ENCODE measurements around the gene POLR2E. TPM values are rescaled to one million over a fixed set of nuclear protein-coding genes. Genes with fewer than 3 reads are reported as not detected.
A peak's percentile ranks its signal among the peaks of the same experiment; 100 is the strongest.

The POLR2E gene
- 100 to 1,000 TPM; 171 to 229 TPM for total RNA-seq

GRCh38 chr19:1094978-1095701 is at the start of gene POLR2E:
Gene POLR2E, minus strand, starts transcription at chr19:1095375. Its CDS starts 60 bp downstream, at chr19:1095315.
- ChIA-PET POLR2A (interaction anchor here (0.7 kb wide), 1 partner anchor 9 kb away, joined by 3 read pairs; no protein-coding TSS in a partner anchor), CTCF (interaction anchor here (0.7 to 2.1 kb wide), 4 partner anchors 8 to 150 kb away, joined by 3 to 7 read pairs (median 3); partner anchors contain the start of gene ARHGAP45)
- ATAC-seq (peak; percentile 89), DNase-seq (peak; percentile 99)
- H3K4me3 Mint-ChIP-seq: peak within 1 kb of the TSS; percentile 88
- H3K27me3 Mint-ChIP-seq: no peaks in the 10 kb centered on the region
- H3K27ac Mint-ChIP-seq: peak within 1 kb of the TSS; percentile 93
- H3K4me1 Mint-ChIP-seq: peaks cover 49% of the 10 kb centered on the region
- H3K9me3 Mint-ChIP-seq (ENCODE audit: low read depth): peaks cover 4% of the 10 kb centered on the region
- H3K36me3 Mint-ChIP-seq (ENCODE audit: low read depth): peaks cover 25% of the 10 kb centered on the region
- intact Hi-C loops (cut with DNase I, micrococcal nuclease): loop anchor here (1.0 to 5.0 kb wide), 10 partner anchors 13 to 299 kb away; partner anchors contain the start of genes ABCA7 (in 1 of the 2), ARHGAP45 (in 1 of the 2), RNU6-2 (in 1 of the 2) and STK11 (in 1 of the 2)

- H3K4me3 Mint-ChIP-seq: no peak overlapping the region
- DNase-seq: no peak
- no peak for ATAC-seq
- peaks cover 2% of the 10 kb centered on the region for H3K4me1 Mint-ChIP-seq
- H3K36me3 Mint-ChIP-seq (ENCODE audit: low read depth): peaks cover 35% of the 10 kb centered on the region
- ChIA-PET POLR2A (no interaction called here), CTCF (no interaction called here)
- intact Hi-C loops (cut with DNase I, micrococcal nuclease): no loop called here
- peaks cover 4% of the 10 kb centered on the region for H3K9me3 Mint-ChIP-seq (ENCODE audit: low read depth)
- peak overlapping the region; percentile 3 for H3K27ac Mint-ChIP-seq
- no peaks in the 10 kb centered on the region for H3K27me3 Mint-ChIP-seq
Observed at GRCh38 chr19:1144741-1145140, 49.6 kb upstream of the POLR2E start.

GRCh38 chr19:1143828-1144399 is 48.7 kb upstream of the POLR2E start:
- no peak overlapping the region for H3K4me3 Mint-ChIP-seq
- ChIA-PET POLR2A (no interaction called here), CTCF (no interaction called here)
- peaks cover 4% of the 10 kb centered on the region for H3K9me3 Mint-ChIP-seq (ENCODE audit: low read depth)
- H3K27ac Mint-ChIP-seq: no peak overlapping the region
- no peaks in the 10 kb centered on the region for H3K4me1 Mint-ChIP-seq
- intact Hi-C loops (cut with DNase I, micrococcal nuclease): no loop called here
- DNase-seq (no peak), ATAC-seq (no peak)
- H3K36me3 Mint-ChIP-seq (ENCODE audit: low read depth): peaks cover 31% of the 10 kb centered on the region
- no peaks in the 10 kb centered on the region for H3K27me3 Mint-ChIP-seq

- peaks cover 4% of the 10 kb centered on the region for H3K9me3 Mint-ChIP-seq (ENCODE audit: low read depth)
- DNase-seq (no peak), ATAC-seq (no peak)
- no peak overlapping the region for H3K4me3 Mint-ChIP-seq
- intact Hi-C loops (cut with DNase I, micrococcal nuclease): no loop called here
- ChIA-PET POLR2A (no interaction called here), CTCF (no interaction called here)
- no peaks in the 10 kb centered on the region for H3K27me3 Mint-ChIP-seq
- no peaks in the 10 kb centered on the region for H3K4me1 Mint-ChIP-seq
- H3K36me3 Mint-ChIP-seq (ENCODE audit: low read depth): peaks cover 36% of the 10 kb centered on the region
- peak overlapping the region; percentile 0 for H3K27ac Mint-ChIP-seq
Observed at GRCh38 chr19:1141944-1142343, 46.8 kb upstream of the POLR2E start.

GRCh38 chr19:1140272-1141027 is 45.3 kb upstream of the POLR2E start:
- Mint-ChIP-seq H3K36me3 (ENCODE audit: low read depth) (peaks cover 34% of the 10 kb centered on the region), H3K4me3 (no peak overlapping the region), H3K4me1 (peaks cover 6% of the 10 kb centered on the region), H3K27me3 (no peaks in the 10 kb centered on the region), H3K27ac (peak overlapping the region; percentile 31), H3K9me3 (ENCODE audit: low read depth) (peaks cover 4% of the 10 kb centered on the region)
- CTCF ChIA-PET: interaction anchor here (1.0 kb wide), 1 partner anchor 11 kb away, joined by 5 read pairs; no protein-coding TSS in a partner anchor
- POLR2A ChIA-PET: no interaction called here
- intact Hi-C loops (cut with DNase I, micrococcal nuclease): no loop called here
- DNase-seq (no peak), ATAC-seq (no peak)

- peaks cover 31% of the 10 kb centered on the region for H3K36me3 Mint-ChIP-seq (ENCODE audit: low read depth)
- no peak overlapping the region for H3K27ac Mint-ChIP-seq
- no peak overlapping the region for H3K4me3 Mint-ChIP-seq
- peaks cover 10% of the 10 kb centered on the region for H3K4me1 Mint-ChIP-seq
- no peaks in the 10 kb centered on the region for H3K27me3 Mint-ChIP-seq
- ATAC-seq (no peak), DNase-seq (no peak)
- CTCF ChIA-PET: interaction anchor here (1.0 kb wide), 1 partner anchor 10 kb away, joined by 5 read pairs; no protein-coding TSS in a partner anchor
- peaks cover 4% of the 10 kb centered on the region for H3K9me3 Mint-ChIP-seq (ENCODE audit: low read depth)
- POLR2A ChIA-PET: no interaction called here
- intact Hi-C loops (cut with DNase I, micrococcal nuclease): no loop called here
Observed at GRCh38 chr19:1139126-1139525, 44.0 kb upstream of the POLR2E start.

GRCh38 chr19:1138121-1138520 is 42.9 kb upstream of the POLR2E start:
- CTCF ChIA-PET: no interaction called here
- H3K27ac Mint-ChIP-seq: no peak overlapping the region
- no peaks in the 10 kb centered on the region for H3K27me3 Mint-ChIP-seq
- peaks cover 4% of the 10 kb centered on the region for H3K9me3 Mint-ChIP-seq (ENCODE audit: low read depth)
- H3K4me1 Mint-ChIP-seq: peaks cover 16% of the 10 kb centered on the region
- no peak for DNase-seq
- H3K36me3 Mint-ChIP-seq (ENCODE audit: low read depth): peaks cover 29% of the 10 kb centered on the region
- ATAC-seq: no peak
- no peak overlapping the region for H3K4me3 Mint-ChIP-seq
- intact Hi-C loops (cut with DNase I, micrococcal nuclease): no loop called here
- POLR2A ChIA-PET: no interaction called here

GRCh38 chr19:1136621-1137317 is 41.6 kb upstream of the POLR2E start:
- ATAC-seq: no peak

GRCh38 chr19:1136201-1136600 is 41.0 kb upstream of the POLR2E start:
- ChIA-PET POLR2A (no interaction called here), CTCF (interaction anchor here (0.9 kb wide), 1 partner anchor 108 kb away, joined by 3 read pairs; no protein-coding TSS in a partner anchor)
- Mint-ChIP-seq H3K36me3 (ENCODE audit: low read depth) (peaks cover 22% of the 10 kb centered on the region), H3K9me3 (ENCODE audit: low read depth) (no peaks in the 10 kb centered on the region), H3K4me1 (peaks cover 19% of the 10 kb centered on the region), H3K27me3 (no peaks in the 10 kb centered on the region), H3K4me3 (no peak overlapping the region), H3K27ac (peak overlapping the region; percentile 74)
- DNase-seq (no peak), ATAC-seq (no peak)
- intact Hi-C loops (cut with DNase I, micrococcal nuclease): no loop called here

More at GRCh38 chr19:1136621-1137317, 41.6 kb upstream of the POLR2E start:
- intact Hi-C loops (cut with DNase I, micrococcal nuclease): no loop called here
- H3K27me3 Mint-ChIP-seq: no peaks in the 10 kb centered on the region
- no peaks in the 10 kb centered on the region for H3K9me3 Mint-ChIP-seq (ENCODE audit: low read depth)
- H3K27ac Mint-ChIP-seq: peak overlapping the region; percentile 74
- CTCF ChIA-PET: interaction anchor here (0.9 kb wide), 1 partner anchor 108 kb away, joined by 3 read pairs; no protein-coding TSS in a partner anchor
- POLR2A ChIA-PET: no interaction called here
- DNase-seq: no peak
- H3K36me3 Mint-ChIP-seq (ENCODE audit: low read depth): peaks cover 19% of the 10 kb centered on the region
- no peak overlapping the region for H3K4me3 Mint-ChIP-seq
- H3K4me1 Mint-ChIP-seq: peaks cover 19% of the 10 kb centered on the region

GRCh38 chr19:1135454-1135853 is 40.3 kb upstream of the POLR2E start:
- DNase-seq (no peak), ATAC-seq (no peak)
- Mint-ChIP-seq H3K4me3 (no peak overlapping the region), H3K27ac (peak overlapping the region; percentile 55), H3K27me3 (no peaks in the 10 kb centered on the region), H3K36me3 (ENCODE audit: low read depth) (peaks cover 25% of the 10 kb centered on the region), H3K9me3 (ENCODE audit: low read depth) (no peaks in the 10 kb centered on the region), H3K4me1 (peaks cover 21% of the 10 kb centered on the region)
- intact Hi-C loops (cut with DNase I, micrococcal nuclease): no loop called here
- CTCF ChIA-PET: no interaction called here
- POLR2A ChIA-PET: no interaction called here

GRCh38 chr19:1134431-1134830 is 39.3 kb upstream of the POLR2E start:
- H3K4me1 Mint-ChIP-seq: peaks cover 31% of the 10 kb centered on the region
- no peaks in the 10 kb centered on the region for H3K9me3 Mint-ChIP-seq (ENCODE audit: low read depth)
- DNase-seq (no peak), ATAC-seq (no peak)
- intact Hi-C loops (cut with DNase I, micrococcal nuclease): loop anchor here (5.0 kb wide), 3 partner anchors 37 to 58 kb away; partner anchors contain the start of genes POLR2E (in 1 of the 2) and SBNO2 (in 1 of the 2)
- POLR2A ChIA-PET: interaction anchor here (1.0 to 1.4 kb wide), 2 partner anchors 21 to 135 kb away, joined by 3 to 6 read pairs; partner anchors contain the start of gene CIRBP
- peaks cover 26% of the 10 kb centered on the region for H3K36me3 Mint-ChIP-seq (ENCODE audit: low read depth)
- CTCF ChIA-PET: interaction anchor here (0.6 to 1.4 kb wide), 4 partner anchors 21 to 1128 kb away, joined by 4 to 7 read pairs (median 4); no protein-coding TSS in a partner anchor
- H3K4me3 Mint-ChIP-seq: no peak overlapping the region
- H3K27me3 Mint-ChIP-seq: no peaks in the 10 kb centered on the region
- peak overlapping the region; percentile 96 for H3K27ac Mint-ChIP-seq
